Liver (tissue), 3 donors: ENCODE measurements around the gene MEGF11.

ENCODE experiments used
- FOXA1 ChIP-seq: IDR thresholded peaks from 2 replicates; pipeline ENCODE4 v1.6.1; 2016; ENCODE audit warnings: antibody characterized with exemption
- GABPA ChIP-seq, 2 donors: IDR thresholded peaks in 1 of 2; conservative IDR thresholded peaks in 1 of 2; 2 replicates each; pipeline ENCODE4 v1.6.1; 2016; ENCODE audit warnings: antibody characterized with exemption in 2 of 2, mild to moderate bottlenecking in 1 of 2, moderate library complexity in 1 of 2
- RAD21 ChIP-seq, 2 donors: IDR thresholded peaks; 2 replicates each; pipeline ENCODE4 v1.6.1; 2016; ENCODE audit warnings: antibody characterized with exemption in 2 of 2, mild to moderate bottlenecking in 2 of 2
- TAF1 ChIP-seq: conservative IDR thresholded peaks from 2 replicates; pipeline ENCODE4 v1.6.1; 2016; ENCODE audit warnings: antibody characterized with exemption, mild to moderate bottlenecking
- YY1 ChIP-seq: IDR thresholded peaks from 2 replicates; pipeline ENCODE4 v1.6.1; 2016; ENCODE audit warnings: antibody characterized with exemption, mild to moderate bottlenecking
- TF ChIP-seq, protein P1 (sequence below): IDR thresholded peaks from 2 replicates; pipeline ENCODE4 v1.6.1; 2016; ENCODE audit warnings: antibody characterized with exemption
- TF ChIP-seq, protein P2 (sequence below): fragments of 150-350 bp; IDR thresholded peaks from 2 replicates; pipeline ENCODE4 v1.5.1; 2017; ENCODE audit warnings: improper control_type of control experiment, low read depth, low read length; ENCODE audit not compliant: missing input control
- TF ChIP-seq, protein P3 (sequence below): IDR thresholded peaks from 2 replicates; pipeline ENCODE4 v1.6.1; 2016; ENCODE audit warnings: antibody characterized with exemption
- TF ChIP-seq, protein P4 (sequence below): IDR thresholded peaks from 2 replicates; pipeline ENCODE4 v1.6.1; 2016; ENCODE audit warnings: antibody characterized with exemption, mild to moderate bottlenecking
- donor health status: healthy.
- donor health status: healthy.

DNA sequence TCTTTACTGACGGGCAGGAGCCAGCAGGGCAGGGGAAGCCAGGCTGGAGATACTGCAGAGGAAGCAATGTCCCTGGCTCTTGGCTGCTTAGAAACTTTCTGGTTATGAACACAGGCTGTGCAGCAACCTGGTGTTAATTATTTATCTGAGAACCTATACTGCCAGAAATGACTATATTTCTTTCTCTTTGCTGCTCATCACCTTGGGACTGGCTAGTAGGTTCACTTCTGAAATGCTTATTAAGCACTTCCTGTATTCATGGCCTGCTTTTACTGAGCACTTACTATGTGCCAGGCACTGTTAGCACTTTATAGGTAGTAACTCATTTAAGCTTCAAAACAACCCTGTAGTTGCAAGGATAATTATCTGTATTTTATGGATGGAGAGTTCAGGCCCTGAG is 326.7 kb downstream of the MEGF11 start:
- TF ChIP-seq, protein P1, sequence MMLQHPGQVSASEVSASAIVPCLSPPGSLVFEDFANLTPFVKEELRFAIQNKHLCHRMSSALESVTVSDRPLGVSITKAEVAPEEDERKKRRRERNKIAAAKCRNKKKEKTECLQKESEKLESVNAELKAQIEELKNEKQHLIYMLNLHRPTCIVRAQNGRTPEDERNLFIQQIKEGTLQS = no peak
- no peak for TF ChIP-seq TAF1
- no peak for TF ChIP-seq GABPA (IDR thresholded peaks at IDR 0.05 in 1 of 2, conservative IDR thresholded peaks at IDR 0.05 in 1 of 2)
- TF ChIP-seq, protein P2, sequence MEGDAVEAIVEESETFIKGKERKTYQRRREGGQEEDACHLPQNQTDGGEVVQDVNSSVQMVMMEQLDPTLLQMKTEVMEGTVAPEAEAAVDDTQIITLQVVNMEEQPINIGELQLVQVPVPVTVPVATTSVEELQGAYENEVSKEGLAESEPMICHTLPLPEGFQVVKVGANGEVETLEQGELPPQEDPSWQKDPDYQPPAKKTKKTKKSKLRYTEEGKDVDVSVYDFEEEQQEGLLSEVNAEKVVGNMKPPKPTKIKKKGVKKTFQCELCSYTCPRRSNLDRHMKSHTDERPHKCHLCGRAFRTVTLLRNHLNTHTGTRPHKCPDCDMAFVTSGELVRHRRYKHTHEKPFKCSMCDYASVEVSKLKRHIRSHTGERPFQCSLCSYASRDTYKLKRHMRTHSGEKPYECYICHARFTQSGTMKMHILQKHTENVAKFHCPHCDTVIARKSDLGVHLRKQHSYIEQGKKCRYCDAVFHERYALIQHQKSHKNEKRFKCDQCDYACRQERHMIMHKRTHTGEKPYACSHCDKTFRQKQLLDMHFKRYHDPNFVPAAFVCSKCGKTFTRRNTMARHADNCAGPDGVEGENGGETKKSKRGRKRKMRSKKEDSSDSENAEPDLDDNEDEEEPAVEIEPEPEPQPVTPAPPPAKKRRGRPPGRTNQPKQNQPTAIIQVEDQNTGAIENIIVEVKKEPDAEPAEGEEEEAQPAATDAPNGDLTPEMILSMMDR = no peak
- no peak for TF ChIP-seq FOXA1
- TF ChIP-seq, protein P3, sequence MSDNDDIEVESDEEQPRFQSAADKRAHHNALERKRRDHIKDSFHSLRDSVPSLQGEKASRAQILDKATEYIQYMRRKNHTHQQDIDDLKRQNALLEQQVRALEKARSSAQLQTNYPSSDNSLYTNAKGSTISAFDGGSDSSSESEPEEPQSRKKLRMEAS = no peak
- TF ChIP-seq YY1 = no peak
- TF ChIP-seq RAD21 (IDR thresholded peaks at IDR 0.05) = no peak
- TF ChIP-seq, protein P4, sequence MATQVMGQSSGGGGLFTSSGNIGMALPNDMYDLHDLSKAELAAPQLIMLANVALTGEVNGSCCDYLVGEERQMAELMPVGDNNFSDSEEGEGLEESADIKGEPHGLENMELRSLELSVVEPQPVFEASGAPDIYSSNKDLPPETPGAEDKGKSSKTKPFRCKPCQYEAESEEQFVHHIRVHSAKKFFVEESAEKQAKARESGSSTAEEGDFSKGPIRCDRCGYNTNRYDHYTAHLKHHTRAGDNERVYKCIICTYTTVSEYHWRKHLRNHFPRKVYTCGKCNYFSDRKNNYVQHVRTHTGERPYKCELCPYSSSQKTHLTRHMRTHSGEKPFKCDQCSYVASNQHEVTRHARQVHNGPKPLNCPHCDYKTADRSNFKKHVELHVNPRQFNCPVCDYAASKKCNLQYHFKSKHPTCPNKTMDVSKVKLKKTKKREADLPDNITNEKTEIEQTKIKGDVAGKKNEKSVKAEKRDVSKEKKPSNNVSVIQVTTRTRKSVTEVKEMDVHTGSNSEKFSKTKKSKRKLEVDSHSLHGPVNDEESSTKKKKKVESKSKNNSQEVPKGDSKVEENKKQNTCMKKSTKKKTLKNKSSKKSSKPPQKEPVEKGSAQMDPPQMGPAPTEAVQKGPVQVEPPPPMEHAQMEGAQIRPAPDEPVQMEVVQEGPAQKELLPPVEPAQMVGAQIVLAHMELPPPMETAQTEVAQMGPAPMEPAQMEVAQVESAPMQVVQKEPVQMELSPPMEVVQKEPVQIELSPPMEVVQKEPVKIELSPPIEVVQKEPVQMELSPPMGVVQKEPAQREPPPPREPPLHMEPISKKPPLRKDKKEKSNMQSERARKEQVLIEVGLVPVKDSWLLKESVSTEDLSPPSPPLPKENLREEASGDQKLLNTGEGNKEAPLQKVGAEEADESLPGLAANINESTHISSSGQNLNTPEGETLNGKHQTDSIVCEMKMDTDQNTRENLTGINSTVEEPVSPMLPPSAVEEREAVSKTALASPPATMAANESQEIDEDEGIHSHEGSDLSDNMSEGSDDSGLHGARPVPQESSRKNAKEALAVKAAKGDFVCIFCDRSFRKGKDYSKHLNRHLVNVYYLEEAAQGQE = no peak
